K562 treated with DMSO at 1 percent for 48 hours (cell line): ENCODE measurements around the gene PODXL2. TPM values are rescaled to one million over a fixed set of nuclear protein-coding genes. Genes with fewer than 3 reads are reported as not detected.

Experiments
- total RNA-seq: library from RNA; unstranded; fragments of 300-600 nt; gene quantifications from 2 replicates; pipeline ENCODE4 v1.2.3, GENCODE V29; 2022; ENCODE audit warnings: low replicate concordance; ENCODE audit errors: extremely low read depth

The PODXL2 gene, protein sequence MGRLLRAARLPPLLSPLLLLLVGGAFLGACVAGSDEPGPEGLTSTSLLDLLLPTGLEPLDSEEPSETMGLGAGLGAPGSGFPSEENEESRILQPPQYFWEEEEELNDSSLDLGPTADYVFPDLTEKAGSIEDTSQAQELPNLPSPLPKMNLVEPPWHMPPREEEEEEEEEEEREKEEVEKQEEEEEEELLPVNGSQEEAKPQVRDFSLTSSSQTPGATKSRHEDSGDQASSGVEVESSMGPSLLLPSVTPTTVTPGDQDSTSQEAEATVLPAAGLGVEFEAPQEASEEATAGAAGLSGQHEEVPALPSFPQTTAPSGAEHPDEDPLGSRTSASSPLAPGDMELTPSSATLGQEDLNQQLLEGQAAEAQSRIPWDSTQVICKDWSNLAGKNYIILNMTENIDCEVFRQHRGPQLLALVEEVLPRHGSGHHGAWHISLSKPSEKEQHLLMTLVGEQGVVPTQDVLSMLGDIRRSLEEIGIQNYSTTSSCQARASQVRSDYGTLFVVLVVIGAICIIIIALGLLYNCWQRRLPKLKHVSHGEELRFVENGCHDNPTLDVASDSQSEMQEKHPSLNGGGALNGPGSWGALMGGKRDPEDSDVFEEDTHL
- total RNA-seq = not detected in 2 replicates

DNA sequence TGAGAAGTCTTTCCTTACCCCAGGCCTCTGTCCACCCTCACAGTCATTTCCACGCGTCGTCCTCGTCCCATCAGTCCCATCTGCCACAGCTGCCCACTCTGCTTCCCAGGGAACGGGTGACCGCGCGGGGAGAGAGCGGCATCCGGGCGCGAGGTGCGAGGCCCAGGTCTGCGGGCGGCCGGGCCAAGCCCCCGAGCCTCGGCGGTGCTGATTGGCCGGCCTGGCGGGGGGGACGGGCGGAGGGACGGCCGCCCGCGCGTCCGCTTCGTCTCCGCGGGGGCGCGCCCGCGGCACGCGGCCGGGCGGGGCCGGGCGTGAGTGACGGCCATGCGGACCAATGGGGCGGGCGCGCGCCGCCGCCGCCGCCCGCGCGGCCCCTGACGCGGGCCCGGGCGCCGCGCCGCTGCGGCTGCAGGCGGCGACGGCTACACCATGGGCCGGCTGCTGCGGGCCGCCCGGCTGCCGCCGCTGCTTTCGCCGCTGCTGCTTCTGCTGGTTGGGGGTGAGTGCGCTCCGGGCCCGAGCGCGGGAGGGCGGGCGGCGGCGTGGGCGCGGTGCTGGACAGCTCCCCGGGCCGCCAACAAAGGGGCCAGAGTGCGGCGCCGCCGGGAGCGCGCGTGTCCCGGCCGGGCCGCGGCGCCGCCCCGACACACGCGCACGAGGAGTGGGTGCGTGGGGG, at the start of gene PODXL2:
Gene PODXL2 (plus strand): TSS at position 398 of the 679 bp plus-strand sequence. CDS start 35 bp downstream, at position 433.

DNA sequence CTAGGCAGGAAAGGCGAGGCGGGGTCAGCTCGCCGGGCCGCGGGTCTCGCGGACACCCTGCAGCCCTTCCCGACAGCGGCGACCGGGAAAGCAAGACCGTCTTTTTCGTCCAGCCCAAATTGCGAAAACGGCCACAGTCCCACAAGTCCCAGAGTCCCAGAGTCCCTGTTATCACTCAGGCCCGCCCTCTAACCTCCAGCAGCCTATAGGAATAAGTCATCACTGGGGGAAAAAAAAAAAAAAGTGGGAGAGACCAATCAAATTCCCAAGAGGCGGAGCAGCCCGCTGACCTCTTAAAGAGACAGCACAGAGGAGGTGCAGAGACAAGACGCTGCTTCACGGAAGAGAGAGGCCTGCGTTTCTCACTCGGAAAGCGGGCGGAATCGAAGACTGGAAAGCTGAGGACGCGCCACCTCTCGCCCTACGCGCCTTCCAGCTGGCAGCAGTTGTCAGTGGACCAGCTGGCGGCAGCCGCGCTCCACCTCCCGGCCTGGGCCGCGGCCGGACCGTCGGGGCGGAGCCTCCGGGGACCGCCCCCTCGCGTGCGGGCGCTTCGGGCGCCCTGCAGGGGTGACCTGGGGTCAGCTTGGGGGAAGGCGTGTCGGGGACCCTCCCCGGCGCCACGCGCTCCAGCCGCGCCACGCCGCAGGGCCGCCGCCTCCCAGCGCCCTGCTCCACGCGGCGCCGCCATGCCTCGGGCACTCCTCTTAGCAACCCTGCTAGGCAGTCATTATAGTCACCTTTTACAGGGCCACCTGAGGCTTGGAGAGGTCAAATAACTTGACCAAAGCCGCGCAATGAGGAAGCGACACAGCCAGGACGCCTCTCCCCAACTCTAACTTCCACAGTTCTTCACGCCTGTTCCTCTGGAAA, 38.2 kb upstream of the PODXL2 start, which contains the start of gene TPRA1:
Gene TPRA1 (minus strand): TSS at position 141 of the 873 bp plus-strand sequence. CDS start 10,587 bp downstream, outside the sequence.

DNA sequence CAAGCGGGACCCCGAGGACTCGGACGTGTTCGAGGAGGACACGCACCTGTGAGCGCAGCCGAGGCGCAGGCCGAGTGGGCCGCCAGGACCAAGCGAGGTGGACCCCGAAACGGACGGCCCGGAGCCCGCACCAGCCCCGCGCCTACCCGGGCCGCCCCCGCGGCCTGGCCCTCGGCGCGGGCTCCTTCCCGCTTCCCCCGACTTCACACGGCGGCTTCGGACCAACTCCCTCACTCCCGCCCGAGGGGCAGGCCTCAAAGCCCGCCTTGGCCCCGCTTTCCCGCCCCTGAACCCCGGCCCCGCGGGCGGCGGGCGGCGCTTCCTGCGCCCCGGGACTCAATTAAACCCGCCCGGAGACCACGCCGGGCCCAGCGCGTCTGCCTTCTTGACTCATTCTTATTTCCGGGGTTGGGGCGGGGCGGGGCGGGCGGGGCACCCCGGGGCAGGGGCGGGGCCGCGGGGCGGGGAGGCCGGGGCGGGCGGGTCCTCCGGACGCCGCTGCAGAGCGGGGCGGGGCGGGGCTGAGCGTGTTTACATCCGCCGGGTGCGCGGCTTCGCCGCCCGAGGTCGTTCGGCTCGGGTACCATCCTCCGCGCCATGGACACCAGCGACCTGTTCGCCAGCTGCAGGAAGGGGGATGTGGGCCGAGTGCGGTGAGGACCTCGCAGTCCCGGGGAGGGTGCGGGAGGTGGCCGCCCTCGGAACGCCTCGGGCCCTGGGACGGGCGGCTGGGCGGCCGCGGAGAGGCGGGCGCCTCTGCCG, 43.6 kb downstream of the PODXL2 start, which contains the start of gene ABTB1:
Gene ABTB1 (plus strand): TSS at position 524 of the 762 bp plus-strand sequence. CDS start 74 bp downstream, at position 598.

Other genes starting within 250 kb of the PODXL2 start
- not detected in 2 replicates for gene TPRA1, start 38.5 kb upstream of the PODXL2 start, total RNA-seq
- not detected in 2 replicates for gene MCM2, start 30.8 kb upstream of the PODXL2 start, total RNA-seq
- not detected in 2 replicates for gene ABTB1, start 43.8 kb downstream of the PODXL2 start, total RNA-seq
- gene MGLL, start 193.3 kb downstream of the PODXL2 start, total RNA-seq = not detected in 2 replicates